ENCODE results near the gene CES1.
"Not testable (repeated sequence)": the region's sequence is repeated elsewhere in the genome, so short reads cannot be mapped to it uniquely, and the experiment has no call there.

CES1 gene

GRCh38 chr16:55830658-55831294, 2.1 kb downstream of the CES1 start:
- no peak for DNase-seq (ENCODE audit: low read depth in 2 of 2)

DNA sequence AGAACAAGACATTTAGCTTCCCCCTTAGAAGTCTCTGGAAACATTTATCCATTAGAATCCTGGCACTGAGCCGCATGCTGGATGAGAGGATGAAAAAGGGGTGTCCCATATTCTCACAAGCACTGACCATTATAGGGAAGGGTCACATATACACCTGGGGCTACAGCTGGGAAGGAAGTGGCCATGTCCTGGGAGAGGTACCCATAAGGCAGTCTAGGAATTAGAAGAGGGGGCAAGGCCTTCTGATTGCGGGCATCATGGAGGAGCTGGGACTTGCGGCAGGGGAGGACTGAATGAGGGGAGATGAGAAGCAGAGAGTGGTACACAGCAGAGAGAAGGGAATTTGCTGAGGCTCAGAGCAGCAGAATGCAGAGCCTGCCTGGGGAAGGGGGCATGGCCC, 3.7 kb downstream of the CES1 start:
- not testable (repeated sequence) for DNase-seq (ENCODE audit: low read depth in 2 of 2)

GRCh38 chr16:55828680-55829079, 4.2 kb downstream of the CES1 start:
- DNase-seq (ENCODE audit: low read depth in 2 of 2) = no peak

DNA sequence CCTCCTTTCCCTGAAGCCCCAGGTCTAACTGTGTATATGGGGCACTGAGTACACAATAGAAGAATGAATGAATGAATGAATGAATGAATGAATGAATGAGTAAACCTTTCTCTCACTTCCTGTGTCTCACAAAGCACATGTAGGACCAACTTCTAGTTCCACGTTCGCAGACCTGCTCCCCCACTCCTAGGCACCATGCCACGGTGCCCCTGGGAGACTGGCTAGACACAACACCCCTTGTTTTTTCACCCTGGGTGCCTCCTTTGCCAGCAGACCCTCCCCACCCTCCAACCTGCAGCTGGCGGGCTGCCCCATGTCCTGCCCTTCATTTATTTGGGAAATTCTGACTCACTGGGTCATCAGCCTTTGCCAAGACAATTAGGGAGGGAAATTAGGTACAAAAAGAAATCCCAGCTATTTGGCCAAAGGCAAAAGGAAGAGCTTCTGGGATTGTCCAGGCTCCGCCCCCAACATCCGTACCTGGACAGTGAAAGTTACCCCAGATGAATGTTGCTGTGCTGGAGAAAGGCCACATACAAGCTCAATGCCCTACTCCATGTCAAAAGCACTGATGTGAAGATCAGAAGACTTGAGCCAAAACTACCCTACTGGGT, 7.7 kb downstream of the CES1 start:
- DNase-seq (ENCODE audit: low read depth in 2 of 2) = no peak

DNA sequence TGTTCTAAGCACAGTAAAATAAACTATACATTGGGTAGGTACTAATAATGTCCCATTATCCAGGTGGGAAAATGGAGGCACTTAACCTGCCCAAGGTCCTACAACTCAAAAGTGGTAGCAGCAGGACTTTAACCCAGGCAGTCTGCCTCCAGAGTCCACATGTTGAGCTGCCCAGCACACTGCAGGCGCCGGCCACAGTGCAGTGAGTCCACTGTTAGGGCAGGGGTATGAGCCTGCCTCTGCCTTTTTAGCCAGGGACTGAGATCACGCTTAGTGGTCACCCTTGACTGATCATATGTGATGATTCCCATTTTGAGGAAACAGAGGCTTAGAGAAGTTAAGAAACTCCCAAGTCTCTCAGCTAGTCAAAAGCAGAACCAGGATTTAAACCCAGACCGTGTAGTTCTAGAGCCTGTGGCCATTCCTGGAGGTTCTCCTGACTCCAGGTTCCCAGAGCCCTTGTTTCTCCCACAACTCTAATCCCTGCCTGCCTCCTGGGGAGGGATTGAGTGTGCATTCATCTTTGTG, 8.4 kb downstream of the CES1 start:
- DNase-seq (ENCODE audit: low read depth in 2 of 2) = no peak

- no peak for DNase-seq (ENCODE audit: low read depth in 2 of 2)
Measured at GRCh38 chr16:55822280-55822810, 10.6 kb downstream of the CES1 start.

GRCh38 chr16:55821210-55821609, 11.7 kb downstream of the CES1 start:
- DNase-seq (ENCODE audit: low read depth in 2 of 2) = no peak

DNA sequence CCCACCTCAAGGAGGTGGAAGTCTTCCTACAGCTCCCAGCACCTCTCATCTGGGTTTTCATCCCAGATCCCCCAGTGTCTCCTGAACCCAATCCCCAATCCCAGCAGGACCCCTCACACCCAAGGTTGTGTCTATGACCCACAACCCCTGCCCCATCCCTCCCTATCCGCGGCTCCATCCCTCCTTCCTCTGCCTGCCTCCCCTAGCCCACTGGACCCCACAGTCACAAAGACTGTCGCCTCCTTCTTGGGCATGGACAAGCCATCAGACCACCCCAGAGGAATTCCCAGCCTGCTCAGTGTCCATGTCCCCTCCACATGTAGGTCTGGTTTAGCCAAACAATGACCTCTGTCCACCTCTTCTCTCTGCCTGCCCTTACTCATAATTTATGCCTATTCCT, 12.3 kb downstream of the CES1 start:
- DNase-seq (ENCODE audit: low read depth in 2 of 2) = no peak

GRCh38 chr16:55817236-55817912, 15.5 kb downstream of the CES1 start:
- no peak for DNase-seq (ENCODE audit: low read depth in 2 of 2)

- DNase-seq (ENCODE audit: low read depth in 2 of 2) = not testable (repeated sequence)
Measured at GRCh38 chr16:55816222-55816621, 16.7 kb downstream of the CES1 start.

GRCh38 chr16:55815320-55815719, 17.6 kb downstream of the CES1 start:
- DNase-seq (ENCODE audit: low read depth in 2 of 2) = no peak

DNA sequence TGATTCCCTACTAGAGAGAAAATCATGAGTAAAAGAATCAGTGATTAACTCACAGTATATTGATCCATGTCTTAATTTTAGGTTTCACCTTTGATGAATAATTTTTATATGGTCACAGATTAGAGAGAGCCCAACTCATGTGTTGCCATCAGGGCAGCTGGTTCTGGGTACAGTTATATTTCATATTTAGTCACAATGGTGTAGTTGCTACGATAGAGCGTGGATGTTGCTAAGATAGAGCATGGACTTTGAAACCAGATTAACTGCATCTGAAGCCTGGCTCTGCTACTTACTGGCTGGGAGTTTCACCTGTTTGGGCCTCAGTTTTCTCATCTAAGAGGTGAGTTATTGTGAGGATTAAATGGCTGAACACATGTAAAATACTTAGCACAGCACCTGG, 18.7 kb downstream of the CES1 start:
- not testable (repeated sequence) for DNase-seq (ENCODE audit: low read depth in 2 of 2)

DNA sequence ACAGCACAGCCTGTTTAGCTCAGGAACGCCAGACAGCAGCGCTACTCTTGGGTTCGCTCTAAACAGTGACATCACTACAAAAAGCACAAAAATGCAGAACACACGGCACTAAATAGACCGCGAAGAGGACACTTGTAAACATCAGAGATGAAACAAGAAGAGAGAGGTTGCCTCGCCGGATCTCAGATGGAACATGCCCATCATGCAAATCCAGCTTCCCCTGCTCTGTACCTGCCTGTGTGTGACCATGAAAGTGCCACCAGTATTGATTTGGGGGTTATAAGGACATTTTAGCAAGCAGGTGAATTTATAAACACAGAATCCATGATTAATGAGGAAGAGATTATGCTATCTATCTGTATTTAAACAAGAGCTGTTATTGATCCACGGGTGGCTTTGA, 19.2 kb downstream of the CES1 start:
- not testable (repeated sequence) for DNase-seq (ENCODE audit: low read depth in 2 of 2)

DNA sequence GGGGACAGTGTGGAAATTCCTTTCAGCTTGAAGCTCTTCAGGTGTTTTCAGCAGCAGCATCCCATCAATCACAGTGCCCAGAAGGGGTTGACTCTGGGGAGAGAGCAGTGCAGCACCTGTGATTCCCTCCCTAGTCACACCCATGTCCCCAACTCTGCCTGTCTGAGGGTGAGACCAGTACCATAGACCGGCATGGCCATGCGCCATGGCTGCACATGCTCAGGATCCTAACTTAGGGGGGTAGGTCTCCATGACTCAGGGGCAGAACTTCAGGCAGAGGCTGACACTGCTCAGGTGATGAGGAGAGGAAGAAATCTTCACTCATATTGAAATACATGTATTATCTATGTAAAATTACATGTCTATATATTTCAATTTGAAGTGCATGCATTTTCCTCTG, 19.9 kb downstream of the CES1 start:
- no peak for DNase-seq (ENCODE audit: low read depth in 2 of 2)

DNA sequence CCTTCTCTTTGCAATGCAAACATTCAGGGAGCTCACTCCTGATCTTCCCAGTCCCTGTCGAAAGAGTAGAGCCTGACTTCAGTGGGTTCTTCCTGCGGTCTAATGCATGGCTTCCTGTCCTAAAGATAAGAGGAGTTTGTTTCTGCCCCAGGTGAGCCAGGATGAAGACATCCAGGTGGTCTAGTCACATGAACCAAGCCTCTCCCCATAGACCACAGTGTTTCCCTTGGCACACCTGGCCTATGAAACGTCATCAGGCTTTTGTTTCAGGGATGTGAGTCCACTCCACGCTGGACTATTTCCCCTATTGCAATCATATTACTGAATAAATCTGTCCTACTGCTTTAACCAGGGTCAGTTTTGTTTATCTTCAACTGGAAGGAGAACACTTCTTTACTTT, 21.1 kb downstream of the CES1 start:
- DNase-seq (ENCODE audit: low read depth in 2 of 2) = no peak

GRCh38 chr16:55810451-55810961, 22.4 kb downstream of the CES1 start:
- no peak for DNase-seq (ENCODE audit: low read depth in 2 of 2)

DNA sequence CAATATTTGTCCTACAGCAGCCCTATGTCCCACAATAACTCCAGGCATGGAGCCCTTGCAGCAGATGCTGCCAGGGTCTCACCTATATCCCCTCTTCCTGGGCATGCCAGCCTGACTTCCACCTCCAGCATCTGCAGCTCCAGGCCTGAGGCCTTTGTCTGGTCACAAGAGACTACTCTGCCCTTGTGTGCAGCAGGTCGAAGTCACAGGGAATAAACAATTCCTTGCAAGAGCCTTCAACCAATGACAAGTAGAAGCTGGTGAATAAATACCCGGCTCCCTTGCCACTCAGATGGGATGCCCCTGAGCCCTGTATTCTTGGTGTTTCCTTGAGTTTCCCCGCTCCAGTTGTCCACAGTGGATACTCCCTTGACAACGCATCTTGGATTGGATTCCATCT, 23.0 kb downstream of the CES1 start:
- no peak for DNase-seq (ENCODE audit: low read depth in 2 of 2)

- DNase-seq (ENCODE audit: low read depth in 2 of 2) = no peak
Measured at GRCh38 chr16:55809386-55809785, 23.5 kb downstream of the CES1 start.

DNA sequence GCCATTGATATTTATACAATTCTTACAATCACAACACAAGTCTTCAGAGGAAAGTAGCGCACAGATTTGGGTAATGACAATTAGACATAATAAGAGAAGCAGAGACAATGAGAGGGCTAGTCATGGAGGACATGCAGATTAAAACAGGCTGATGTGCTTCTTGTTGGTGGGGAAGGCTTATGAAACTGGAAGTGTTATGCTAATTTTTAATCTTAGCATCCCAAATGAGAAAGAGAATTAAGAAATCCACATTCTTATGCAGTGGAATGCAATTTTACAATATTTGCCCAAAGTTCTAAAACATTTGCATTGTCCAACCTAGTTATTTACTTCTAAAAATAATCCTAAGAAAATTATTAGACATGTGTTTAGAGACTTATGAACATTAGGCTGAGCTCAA, 24.6 kb downstream of the CES1 start:
- not testable (repeated sequence) for DNase-seq (ENCODE audit: low read depth in 2 of 2)

DNA sequence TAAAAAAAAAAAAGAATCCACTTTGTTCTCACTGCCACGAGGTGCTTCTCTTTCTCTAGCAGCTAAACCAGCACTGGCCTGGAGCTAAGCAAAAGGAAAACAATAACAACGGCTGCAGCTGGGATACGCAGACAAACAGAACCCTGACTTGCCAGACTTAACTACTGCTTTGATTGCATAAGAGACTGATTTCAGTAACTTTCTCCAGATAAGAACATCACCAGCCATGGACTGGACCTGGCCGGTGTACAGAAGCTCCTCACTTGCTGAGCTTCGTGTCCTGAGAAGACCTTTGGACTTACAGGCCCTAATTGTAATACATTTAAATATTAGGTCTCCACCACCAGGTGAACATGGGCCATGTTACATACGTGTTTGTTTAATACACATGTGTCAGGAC, 27.8 kb downstream of the CES1 start:
- DNase-seq (ENCODE audit: low read depth in 2 of 2) = not testable (repeated sequence)

DNA sequence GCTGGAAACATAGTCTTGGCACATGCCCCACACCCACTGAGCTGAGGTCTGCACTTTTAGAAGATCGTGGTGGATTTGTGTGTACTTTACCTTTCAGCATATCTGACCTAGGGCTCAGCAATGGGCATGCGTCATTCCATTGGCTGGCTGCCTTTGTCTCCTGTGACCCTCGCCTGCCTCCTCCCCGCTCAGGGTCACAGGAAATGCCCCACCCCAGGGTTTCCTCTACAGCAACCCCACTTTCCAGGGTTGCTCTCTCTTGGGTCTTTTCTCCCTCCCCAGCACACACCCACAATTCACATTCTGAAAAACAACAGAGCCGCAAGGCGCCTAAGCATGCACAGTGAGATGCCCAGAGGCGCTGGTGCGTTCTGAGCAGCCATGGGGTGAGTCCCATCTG, 29.2 kb downstream of the CES1 start:
- not testable (repeated sequence) for DNase-seq (ENCODE audit: low read depth in 2 of 2)

DNA sequence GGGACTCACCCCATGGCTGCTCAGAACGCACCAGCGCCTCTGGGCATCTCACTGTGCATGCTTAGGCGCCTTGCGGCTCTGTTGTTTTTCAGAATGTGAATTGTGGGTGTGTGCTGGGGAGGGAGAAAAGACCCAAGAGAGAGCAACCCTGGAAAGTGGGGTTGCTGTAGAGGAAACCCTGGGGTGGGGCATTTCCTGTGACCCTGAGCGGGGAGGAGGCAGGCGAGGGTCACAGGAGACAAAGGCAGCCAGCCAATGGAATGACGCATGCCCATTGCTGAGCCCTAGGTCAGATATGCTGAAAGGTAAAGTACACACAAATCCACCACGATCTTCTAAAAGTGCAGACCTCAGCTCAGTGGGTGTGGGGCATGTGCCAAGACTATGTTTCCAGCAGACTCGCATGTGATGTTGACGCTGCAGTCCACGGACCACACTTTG, 39.9 kb downstream of the CES1 start:
- not testable (repeated sequence) for DNase-seq (ENCODE audit: low read depth in 2 of 2)
